Retinal pigment epithelial cell (primary cell): Measurements from ENCODE around the gene LCK.

ENCODE experiments used
- DNase-seq: peaks from one replicate; pipeline ENCODE4 v3.0.0-alpha.2; 2010; ENCODE audit warnings: low read depth
- H3K4me3 ChIP-seq: 2 replicates; pipeline ENCODE4 v1.5.1; 2011; ENCODE audit warnings: mild to moderate bottlenecking, low read length, control low read depth, moderate library complexity
- CTCF ChIP-seq: conservative IDR thresholded peaks from 2 replicates; pipeline ENCODE4 v1.5.1; 2011; ENCODE audit warnings: low read depth, low read length, control low read depth, inconsistent platforms

The LCK gene

GRCh38 chr1:32316903-32317277 lies 65.8 kb downstream of the LCK start:
- DNase-seq: no peak
- H3K4me3 ChIP-seq: no peak overlapping the region
- no peak for TF ChIP-seq CTCF

- no peak for DNase-seq
- H3K4me3 ChIP-seq: no peak overlapping the region
- TF ChIP-seq CTCF: no peak
These were observed 67.2 kb downstream of the LCK start for GRCh38 chr1:32318127-32318869.

GRCh38 chr1:32321712-32322291 lies 70.7 kb downstream of the LCK start:
- DNase-seq: no peak
- H3K4me3 ChIP-seq: no peak overlapping the region
- no peak for TF ChIP-seq CTCF

GRCh38 chr1:32327204-32327603 lies 76.1 kb downstream of the LCK start:
- TF ChIP-seq CTCF: no peak
- no peak overlapping the region for H3K4me3 ChIP-seq
- no peak for DNase-seq

GRCh38 chr1:32329931-32330466 lies 78.9 kb downstream of the LCK start:
- no peak for DNase-seq
- no peak overlapping the region for H3K4me3 ChIP-seq
- no peak for TF ChIP-seq CTCF

- TF ChIP-seq CTCF: no peak
- no peak for DNase-seq
These were observed 79.6 kb downstream of the LCK start for GRCh38 chr1:32330558-32331151.

More at GRCh38 chr1:32330558-32331151, 79.6 kb downstream of the LCK start:
- no peak overlapping the region for H3K4me3 ChIP-seq
